Measurements from ENCODE around the gene FNDC3B.

- no peak for TF ChIP-seq CTCF (IDR thresholded peaks at IDR 0.05)
- TF ChIP-seq POLR2AphosphoS5 (IDR thresholded peaks at IDR 0.05; ENCODE audit: low read depth, low read length): no peak
Measured at GRCh38 chr3:172191629-172192028, 152.3 kb downstream of the FNDC3B start.
